ENCODE data around the gene WIF1. TPM values are rescaled to one million over a fixed set of nuclear protein-coding genes. Genes with fewer than 3 reads are reported as not detected.

The WIF1 gene
- total RNA-seq, 3 donors from 2014 or later (not counting 1 experiment from before 2014, with no cell fraction given), result not detected

- Histone ChIP-seq H3K4me1 (ENCODE audit: control insufficient read depth, insufficient read depth, low read length) (peaks cover 9% of the 10 kb centered on the region), H3K27me3 (ENCODE audit: control insufficient read depth, insufficient read depth, low read length) (no peaks in the 10 kb centered on the region), H3K9me3 (ENCODE audit: control insufficient read depth, insufficient read depth, low read length) (no peaks in the 10 kb centered on the region), H3K27ac (ENCODE audit: low read length) (no peak overlapping the region), H3K36me3 (ENCODE audit: control insufficient read depth, insufficient read depth, low read length) (no peaks in the 10 kb centered on the region), H3K4me3 (ENCODE audit: low read length) (no peak overlapping the region)
- WGBS (ENCODE audit: insufficient coverage), result no CpG with 5 or more reads among the region's 1 CpG
- H3K9me3 Mint-ChIP-seq, result no peaks in the 10 kb centered on the region
- TF ChIP-seq CTCF (IDR thresholded peaks at IDR 0.05), result no peak
- no peak for ATAC-seq
- intact Hi-C loops (cut with micrococcal nuclease), result no loop called here
- no peaks in the 10 kb centered on the region for H3K36me3 Mint-ChIP-seq
- H3K4me1 Mint-ChIP-seq, result peaks cover 9 to 10% of the 10 kb centered on the region in 2 donors
- no peak for DNase-seq
- H3K4me3 Mint-ChIP-seq, result no peak overlapping the region
- H3K27me3 Mint-ChIP-seq (ENCODE audit: low read depth in 2 of 2), result peaks cover 18 to 32% of the 10 kb centered on the region in 2 donors
- no peak overlapping the region for H3K27ac Mint-ChIP-seq
Measured at GRCh38 chr12:65152596-65152995, 31.5 kb upstream of the WIF1 start.

- H3K27ac ChIP-seq (ENCODE audit: low read length), result no peak overlapping the region
- DNase-seq (no peak), ATAC-seq (no peak)
- no peaks in the 10 kb centered on the region for H3K27me3 ChIP-seq (ENCODE audit: control insufficient read depth, insufficient read depth, low read length)
- Mint-ChIP-seq H3K36me3 (no peaks in the 10 kb centered on the region), H3K9me3 (no peaks in the 10 kb centered on the region), H3K27ac (no peak overlapping the region), H3K4me1 (peaks cover 9 to 10% of the 10 kb centered on the region in 2 donors), H3K27me3 (ENCODE audit: low read depth in 2 of 2) (peaks cover 21 to 32% of the 10 kb centered on the region in 2 donors), H3K4me3 (no peak overlapping the region)
- H3K4me3 ChIP-seq (ENCODE audit: low read length), result no peak overlapping the region
- intact Hi-C loops (cut with micrococcal nuclease), result no loop called here
- TF ChIP-seq CTCF (IDR thresholded peaks at IDR 0.05), result no peak
- no peaks in the 10 kb centered on the region for H3K36me3 ChIP-seq (ENCODE audit: control insufficient read depth, insufficient read depth, low read length)
- H3K4me1 ChIP-seq (ENCODE audit: control insufficient read depth, insufficient read depth, low read length), result peaks cover 9% of the 10 kb centered on the region
- H3K9me3 ChIP-seq (ENCODE audit: control insufficient read depth, insufficient read depth, low read length), result no peaks in the 10 kb centered on the region
Measured at GRCh38 chr12:65152012-65152411, 30.9 kb upstream of the WIF1 start.

GRCh38 chr12:65147312-65147905, 26.3 kb upstream of the WIF1 start:
- Mint-ChIP-seq H3K27ac (no peak overlapping the region), H3K4me1 (no peaks in the 10 kb centered on the region), H3K36me3 (no peaks in the 10 kb centered on the region), H3K4me3 (no peak overlapping the region), H3K27me3 (ENCODE audit: low read depth in 2 of 2) (peaks cover 24 to 71% of the 10 kb centered on the region in 2 donors), H3K9me3 (no peaks in the 10 kb centered on the region)
- DNase-seq, result no peak
- Histone ChIP-seq H3K27ac (ENCODE audit: low read length) (no peak overlapping the region), H3K27me3 (ENCODE audit: control insufficient read depth, insufficient read depth, low read length) (peaks cover 6% of the 10 kb centered on the region), H3K4me1 (ENCODE audit: control insufficient read depth, insufficient read depth, low read length) (no peaks in the 10 kb centered on the region), H3K36me3 (ENCODE audit: control insufficient read depth, insufficient read depth, low read length) (no peaks in the 10 kb centered on the region), H3K4me3 (ENCODE audit: low read length) (no peak overlapping the region), H3K9me3 (ENCODE audit: control insufficient read depth, insufficient read depth, low read length) (no peaks in the 10 kb centered on the region)
- no peak for ATAC-seq
- 92% methylated on average over 2 of the region's 2 CpGs for WGBS (ENCODE audit: insufficient coverage)
- TF ChIP-seq CTCF (IDR thresholded peaks at IDR 0.05), result no peak
- intact Hi-C loops (cut with micrococcal nuclease), result no loop called here

GRCh38 chr12:65140738-65141137, 19.6 kb upstream of the WIF1 start:
- no CpG with 5 or more reads among the region's 1 CpG for WGBS (ENCODE audit: insufficient coverage)
- no peak overlapping the region for H3K27ac ChIP-seq (ENCODE audit: low read length)
- Mint-ChIP-seq H3K4me3 (no peak overlapping the region), H3K27ac (no peak overlapping the region), H3K36me3 (peaks cover 8% of the 10 kb centered on the region), H3K4me1 (no peaks in the 10 kb centered on the region), H3K9me3 (peaks cover 0 to 4% of the 10 kb centered on the region in 2 donors), H3K27me3 (ENCODE audit: low read depth in 2 of 2) (peaks cover 22 to 57% of the 10 kb centered on the region in 2 donors)
- peaks cover 11% of the 10 kb centered on the region for H3K27me3 ChIP-seq (ENCODE audit: control insufficient read depth, insufficient read depth, low read length)
- TF ChIP-seq CTCF (IDR thresholded peaks at IDR 0.05), result no peak
- H3K4me1 ChIP-seq (ENCODE audit: control insufficient read depth, insufficient read depth, low read length), result no peaks in the 10 kb centered on the region
- intact Hi-C loops (cut with micrococcal nuclease), result no loop called here
- H3K36me3 ChIP-seq (ENCODE audit: control insufficient read depth, insufficient read depth, low read length), result no peaks in the 10 kb centered on the region
- H3K9me3 ChIP-seq (ENCODE audit: control insufficient read depth, insufficient read depth, low read length), result no peaks in the 10 kb centered on the region
- no peak for DNase-seq
- no peak overlapping the region for H3K4me3 ChIP-seq (ENCODE audit: low read length)
- no peak for ATAC-seq
